ENCODE measurements around the gene FBXO38.
"Not testable (repeated sequence)": the region's sequence is repeated elsewhere in the genome, so short reads cannot be mapped to it uniquely, and the experiment has no call there.

The FBXO38 gene

DNA sequence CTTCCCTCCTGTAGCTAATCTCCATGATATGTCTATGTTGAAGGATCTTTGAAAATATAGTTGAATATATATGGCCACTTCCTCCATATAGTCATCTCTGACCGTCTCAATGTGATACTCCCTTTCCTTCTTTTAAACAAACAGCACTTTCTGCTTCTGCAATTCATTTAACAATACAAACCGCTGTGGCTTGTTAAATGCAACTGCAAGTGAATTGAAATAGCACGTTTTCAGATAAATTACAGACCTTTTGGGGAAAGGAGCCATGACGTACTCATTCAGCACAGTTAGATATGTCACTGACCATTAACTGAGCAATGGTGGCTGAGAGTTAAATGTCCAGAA lies 82.5 kb downstream of the FBXO38 start:
- TF ChIP-seq, protein P1, sequence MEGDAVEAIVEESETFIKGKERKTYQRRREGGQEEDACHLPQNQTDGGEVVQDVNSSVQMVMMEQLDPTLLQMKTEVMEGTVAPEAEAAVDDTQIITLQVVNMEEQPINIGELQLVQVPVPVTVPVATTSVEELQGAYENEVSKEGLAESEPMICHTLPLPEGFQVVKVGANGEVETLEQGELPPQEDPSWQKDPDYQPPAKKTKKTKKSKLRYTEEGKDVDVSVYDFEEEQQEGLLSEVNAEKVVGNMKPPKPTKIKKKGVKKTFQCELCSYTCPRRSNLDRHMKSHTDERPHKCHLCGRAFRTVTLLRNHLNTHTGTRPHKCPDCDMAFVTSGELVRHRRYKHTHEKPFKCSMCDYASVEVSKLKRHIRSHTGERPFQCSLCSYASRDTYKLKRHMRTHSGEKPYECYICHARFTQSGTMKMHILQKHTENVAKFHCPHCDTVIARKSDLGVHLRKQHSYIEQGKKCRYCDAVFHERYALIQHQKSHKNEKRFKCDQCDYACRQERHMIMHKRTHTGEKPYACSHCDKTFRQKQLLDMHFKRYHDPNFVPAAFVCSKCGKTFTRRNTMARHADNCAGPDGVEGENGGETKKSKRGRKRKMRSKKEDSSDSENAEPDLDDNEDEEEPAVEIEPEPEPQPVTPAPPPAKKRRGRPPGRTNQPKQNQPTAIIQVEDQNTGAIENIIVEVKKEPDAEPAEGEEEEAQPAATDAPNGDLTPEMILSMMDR (IDR thresholded peaks at IDR 0.05; ENCODE audit: borderline replicate concordance, insufficient read depth, low read depth, low read length): no peak
- H3K4me3 ChIP-seq (ENCODE audit: low read depth, low read length): no peak overlapping the region

DNA sequence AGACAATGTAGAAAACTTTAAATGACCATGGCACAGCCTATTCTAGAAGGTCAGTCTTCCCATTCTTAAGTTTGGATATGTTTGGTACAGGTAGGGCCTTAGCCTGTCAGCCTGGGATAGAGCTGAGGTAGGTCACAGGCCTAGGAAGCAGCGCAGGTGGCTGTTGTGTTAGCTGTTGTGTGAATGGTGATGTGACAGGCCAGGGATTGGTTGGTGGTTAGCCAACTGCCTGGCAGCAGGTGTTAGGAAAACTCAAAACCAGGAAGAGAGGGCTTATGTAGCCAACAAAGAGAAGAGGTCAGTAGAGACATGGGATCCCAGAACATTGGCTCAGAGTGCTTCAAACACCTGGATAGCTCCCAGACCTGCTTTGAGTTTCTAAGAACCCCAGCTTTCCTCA lies 84.2 kb downstream of the FBXO38 start:
- TF ChIP-seq, protein P1 (IDR thresholded peaks at IDR 0.05; ENCODE audit: borderline replicate concordance, insufficient read depth, low read depth, low read length): no peak
- H3K4me3 ChIP-seq (ENCODE audit: low read depth, low read length): no peak overlapping the region

DNA sequence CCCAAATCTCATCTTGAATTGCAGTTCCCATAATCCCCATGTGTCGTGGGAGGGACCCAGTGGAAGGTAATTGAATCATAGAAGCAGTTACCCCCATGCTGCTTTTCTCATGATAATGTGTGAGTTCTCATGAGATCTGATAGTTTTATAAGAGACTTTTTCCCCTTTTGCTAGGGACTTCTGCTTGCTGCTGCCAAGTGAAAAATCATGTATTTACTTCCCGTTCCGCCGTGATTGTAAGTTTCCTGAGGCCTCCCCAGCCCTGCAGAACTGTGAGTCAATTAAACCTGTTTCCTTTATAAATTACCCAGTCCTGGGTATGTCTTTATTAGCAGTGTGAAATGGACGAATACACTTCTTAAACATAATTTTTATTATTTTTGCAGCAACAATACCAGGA lies 85.0 kb downstream of the FBXO38 start:
- not testable (repeated sequence) for H3K4me3 ChIP-seq (ENCODE audit: low read depth, low read length)

DNA sequence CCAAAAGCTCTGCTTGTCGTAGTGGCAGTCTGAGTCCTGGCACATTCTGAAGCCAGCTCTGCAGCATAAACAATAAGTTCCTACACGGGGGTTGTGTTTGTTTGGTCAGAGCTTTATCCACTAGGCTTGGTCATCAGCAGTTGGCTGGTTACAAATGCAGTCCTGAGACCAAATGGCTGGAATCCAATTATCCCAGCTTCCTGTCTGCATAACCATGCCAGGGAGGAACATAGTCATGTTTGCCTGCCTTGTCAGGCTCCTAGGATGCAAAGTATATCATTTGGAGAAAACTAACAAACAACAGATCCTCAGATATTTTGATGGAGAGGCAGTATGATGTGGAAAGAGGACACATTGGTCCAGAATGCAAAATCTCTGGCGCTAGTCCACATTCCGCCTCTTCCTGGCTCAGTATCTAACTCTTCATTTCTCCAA lies 85.8 kb downstream of the FBXO38 start:
- no peak overlapping the region for H3K4me3 ChIP-seq (ENCODE audit: low read depth, low read length)
- TF ChIP-seq, protein P1 (IDR thresholded peaks at IDR 0.05; ENCODE audit: borderline replicate concordance, insufficient read depth, low read depth, low read length): no peak

DNA sequence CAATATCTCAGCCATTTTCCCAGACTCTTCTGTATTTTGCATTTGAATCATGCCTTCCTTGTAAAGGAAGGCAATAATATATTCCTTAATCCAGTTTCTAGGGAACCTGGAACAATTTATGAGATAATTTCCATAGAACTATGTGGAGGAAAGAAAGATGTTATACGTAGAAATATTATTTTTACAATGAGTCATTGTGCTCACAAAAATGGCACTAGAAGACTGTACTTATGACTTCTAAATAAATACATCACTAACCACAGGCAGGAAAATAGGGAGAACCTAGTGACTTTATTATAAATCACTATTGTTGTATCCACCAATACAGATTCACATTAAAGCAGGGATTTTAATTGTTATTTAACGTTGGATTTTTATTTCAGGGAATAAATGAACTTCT lies 87.6 kb downstream of the FBXO38 start:
- TF ChIP-seq, protein P1 (IDR thresholded peaks at IDR 0.05; ENCODE audit: borderline replicate concordance, insufficient read depth, low read depth, low read length): no peak

DNA sequence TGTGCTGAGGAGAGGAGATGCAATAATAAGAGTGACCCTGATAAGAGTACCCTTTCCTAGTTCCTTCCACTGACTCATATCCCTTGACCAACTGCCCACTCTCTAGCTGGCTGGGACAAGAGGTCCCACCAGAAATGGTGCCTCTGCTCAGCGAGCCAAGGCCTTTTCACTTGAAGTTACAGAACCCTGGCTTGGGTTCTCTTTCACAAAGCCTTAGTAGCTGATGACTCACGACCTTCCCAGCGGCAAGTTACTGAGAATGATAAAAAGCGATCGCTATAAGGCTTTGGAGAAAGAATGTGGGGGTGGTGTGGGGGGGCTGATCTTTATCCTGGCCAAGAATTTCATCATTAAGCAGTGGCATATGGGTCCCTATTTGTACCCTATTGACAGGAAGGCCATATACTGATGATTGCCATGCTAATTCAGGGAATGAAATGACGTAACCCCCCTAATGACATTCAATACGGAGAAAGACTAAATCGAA lies 90.3 kb downstream of the FBXO38 start:
- H3K4me3 ChIP-seq (ENCODE audit: low read depth, low read length): no peak overlapping the region

More for the DNA sequence above, 87.6 kb downstream of the FBXO38 start:
- H3K4me3 ChIP-seq (ENCODE audit: low read depth, low read length): no peak overlapping the region

DNA sequence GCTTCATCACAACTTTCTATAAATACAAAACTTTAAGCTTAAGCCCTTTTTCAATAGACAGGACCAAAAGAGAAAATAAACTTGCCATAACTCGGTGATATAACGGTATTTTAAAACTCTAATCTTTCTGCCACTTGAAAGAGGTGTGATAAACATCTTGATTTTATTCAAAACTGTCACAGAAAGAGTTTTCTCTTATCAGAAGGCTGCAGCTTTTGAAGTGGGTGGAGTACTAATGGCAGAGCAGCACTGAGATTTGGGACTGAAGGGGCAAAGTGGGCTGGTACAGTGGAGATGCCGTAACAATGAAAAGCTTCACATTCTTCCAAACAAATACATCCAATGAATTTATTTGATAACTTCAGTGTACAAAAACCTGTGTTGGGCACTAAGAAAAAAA lies 92.5 kb downstream of the FBXO38 start:
- TF ChIP-seq, protein P1 (IDR thresholded peaks at IDR 0.05; ENCODE audit: borderline replicate concordance, insufficient read depth, low read depth, low read length): no peak
- H3K4me3 ChIP-seq (ENCODE audit: low read depth, low read length): no peak overlapping the region

More for the DNA sequence above, 90.3 kb downstream of the FBXO38 start:
- TF ChIP-seq, protein P1 (IDR thresholded peaks at IDR 0.05; ENCODE audit: borderline replicate concordance, insufficient read depth, low read depth, low read length): no peak

DNA sequence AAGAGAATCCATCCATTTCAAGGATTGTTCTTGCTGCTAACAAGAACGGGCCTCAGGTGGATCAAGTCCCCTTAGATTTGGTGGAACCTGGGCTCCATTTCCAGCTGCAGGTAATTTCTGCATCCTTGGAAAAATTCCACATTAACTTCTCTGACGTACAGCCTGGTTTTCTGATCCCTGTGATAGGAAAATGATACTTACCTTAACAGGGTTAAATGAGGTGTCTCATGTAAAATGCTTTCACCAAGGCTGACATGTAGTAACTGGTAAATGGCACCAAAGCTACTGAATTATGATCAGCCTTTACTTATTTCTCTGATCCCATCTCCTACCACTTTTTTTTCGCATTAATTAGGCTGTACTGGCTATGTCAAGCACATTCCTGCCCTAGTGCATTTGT lies 93.7 kb downstream of the FBXO38 start:
- no peak overlapping the region for H3K4me3 ChIP-seq (ENCODE audit: low read depth, low read length)
- TF ChIP-seq, protein P1 (IDR thresholded peaks at IDR 0.05; ENCODE audit: borderline replicate concordance, insufficient read depth, low read depth, low read length): no peak

All from GM12875 (cell line).